Nephron progenitor cell (in vitro differentiated cells): ENCODE data around the gene HIVEP3.

Source experiments
- DNase-seq: peaks from one replicate; pipeline ENCODE4 v3.0.0; 2021
- H3K27ac Mint-ChIP-seq: 2 replicates; pipeline ENCODE4 v1.8.0; 2021; ENCODE audit warnings: mild to moderate bottlenecking, moderate library complexity, mixed read lengths
- H3K27me3 Mint-ChIP-seq: 2 replicates; pipeline ENCODE4 v1.8.0; 2021; ENCODE audit warnings: mild to moderate bottlenecking, low read depth, mixed read lengths; ENCODE audit not compliant: poor library complexity
- H3K36me3 Mint-ChIP-seq: 2 replicates; pipeline ENCODE4 v1.8.0; 2021; ENCODE audit warnings: low read depth, mixed read lengths
- H3K4me1 Mint-ChIP-seq: 2 replicates; pipeline ENCODE4 v1.8.0; 2021; ENCODE audit warnings: mixed read lengths
- H3K4me3 Mint-ChIP-seq: 2 replicates; pipeline ENCODE4 v1.8.0; 2021; ENCODE audit warnings: mild to moderate bottlenecking, moderate library complexity, mixed read lengths
- H3K9me3 Mint-ChIP-seq: 2 replicates; pipeline ENCODE4 v1.8.0; 2021; ENCODE audit warnings: mild to moderate bottlenecking, moderate library complexity, mixed read lengths
- TF ChIP-seq, protein P1 (sequence below): fragments of 200-600 bp; sonication (generic); IDR thresholded peaks from 2 replicates; pipeline ENCODE4 v1.5.0; 2021; ENCODE audit warnings: antibody characterized with exemption

HIVEP3 gene

DNA sequence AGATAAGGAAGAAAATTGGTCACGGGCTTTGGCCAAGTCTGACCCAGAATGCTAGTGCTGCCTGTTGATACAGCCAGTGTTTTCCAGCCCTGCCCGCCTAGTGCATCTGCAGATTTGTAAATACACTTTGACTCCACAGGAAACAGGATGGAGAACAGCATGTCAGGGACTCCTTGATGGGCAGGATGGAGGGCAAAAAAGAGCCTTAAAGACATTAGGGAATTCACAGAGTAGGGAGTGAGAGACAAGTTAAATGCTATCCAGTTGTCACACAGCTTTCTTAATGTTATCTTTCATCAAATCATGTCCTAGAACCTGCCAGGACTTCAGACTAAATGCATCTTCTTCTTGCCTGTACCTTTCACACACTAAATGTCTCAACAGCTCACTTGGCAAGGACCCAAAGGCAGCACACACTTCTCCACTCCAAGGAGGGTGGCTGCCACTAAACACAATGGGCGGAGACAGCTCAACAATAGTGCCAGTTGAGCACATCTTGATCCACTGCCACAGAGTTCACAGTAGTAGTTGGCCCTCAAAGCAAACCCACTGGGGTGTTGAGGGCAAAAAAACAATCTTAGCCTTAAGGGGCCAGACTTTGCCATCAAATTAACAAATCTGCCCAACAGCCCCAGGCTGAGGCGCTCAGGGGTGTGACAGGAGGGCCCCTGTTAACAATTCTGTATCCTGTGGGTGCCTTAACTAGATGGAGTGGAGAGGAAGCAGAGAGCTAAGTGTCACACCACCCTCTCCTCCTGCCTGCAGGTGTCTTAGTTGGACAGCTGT lies 2.7 kb downstream of the HIVEP3 start:
- peaks cover 92% of the 10 kb centered on the region for H3K27me3 Mint-ChIP-seq
- TF ChIP-seq, protein P1, sequence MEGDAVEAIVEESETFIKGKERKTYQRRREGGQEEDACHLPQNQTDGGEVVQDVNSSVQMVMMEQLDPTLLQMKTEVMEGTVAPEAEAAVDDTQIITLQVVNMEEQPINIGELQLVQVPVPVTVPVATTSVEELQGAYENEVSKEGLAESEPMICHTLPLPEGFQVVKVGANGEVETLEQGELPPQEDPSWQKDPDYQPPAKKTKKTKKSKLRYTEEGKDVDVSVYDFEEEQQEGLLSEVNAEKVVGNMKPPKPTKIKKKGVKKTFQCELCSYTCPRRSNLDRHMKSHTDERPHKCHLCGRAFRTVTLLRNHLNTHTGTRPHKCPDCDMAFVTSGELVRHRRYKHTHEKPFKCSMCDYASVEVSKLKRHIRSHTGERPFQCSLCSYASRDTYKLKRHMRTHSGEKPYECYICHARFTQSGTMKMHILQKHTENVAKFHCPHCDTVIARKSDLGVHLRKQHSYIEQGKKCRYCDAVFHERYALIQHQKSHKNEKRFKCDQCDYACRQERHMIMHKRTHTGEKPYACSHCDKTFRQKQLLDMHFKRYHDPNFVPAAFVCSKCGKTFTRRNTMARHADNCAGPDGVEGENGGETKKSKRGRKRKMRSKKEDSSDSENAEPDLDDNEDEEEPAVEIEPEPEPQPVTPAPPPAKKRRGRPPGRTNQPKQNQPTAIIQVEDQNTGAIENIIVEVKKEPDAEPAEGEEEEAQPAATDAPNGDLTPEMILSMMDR: no peak
- H3K36me3 Mint-ChIP-seq: no peaks in the 10 kb centered on the region
- no peak overlapping the region for H3K27ac Mint-ChIP-seq
- H3K4me3 Mint-ChIP-seq: no peak overlapping the region
- H3K4me1 Mint-ChIP-seq: peaks cover 39% of the 10 kb centered on the region
- DNase-seq: no peak
- H3K9me3 Mint-ChIP-seq: peaks cover 5% of the 10 kb centered on the region

GRCh38 chr1:41914516-41914915 lies 4.2 kb downstream of the HIVEP3 start:
- Mint-ChIP-seq H3K4me3 (no peak overlapping the region), H3K9me3 (peaks cover 6% of the 10 kb centered on the region), H3K36me3 (no peaks in the 10 kb centered on the region), H3K27ac (no peak overlapping the region), H3K27me3 (peaks cover 87% of the 10 kb centered on the region), H3K4me1 (peaks cover 26% of the 10 kb centered on the region)
- TF ChIP-seq, protein P1: no peak
- no peak for DNase-seq

DNA sequence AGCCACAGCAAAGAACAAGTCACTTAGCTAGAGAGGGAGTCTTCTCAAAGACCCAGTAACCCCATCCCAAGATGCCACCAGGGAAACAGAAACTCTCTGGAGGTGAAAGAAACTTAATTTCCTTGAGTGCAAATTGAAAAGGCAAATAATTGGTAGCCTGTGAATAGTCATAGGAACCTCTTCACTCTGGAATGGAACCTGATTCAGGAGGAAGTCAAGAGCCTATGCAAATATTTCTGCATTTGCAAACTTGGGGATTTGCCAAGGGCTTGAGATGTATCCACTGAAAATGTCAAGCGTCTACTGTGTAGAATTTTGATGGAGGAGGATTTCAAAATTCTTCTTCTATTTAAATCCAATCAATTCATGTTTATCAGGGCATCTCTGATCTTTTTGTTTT lies 5.7 kb downstream of the HIVEP3 start:
- H3K4me3 Mint-ChIP-seq: no peak overlapping the region
- H3K27ac Mint-ChIP-seq: no peak overlapping the region
- no peak for DNase-seq
- TF ChIP-seq, protein P1: no peak
- H3K9me3 Mint-ChIP-seq: peaks cover 14% of the 10 kb centered on the region
- peaks cover 12% of the 10 kb centered on the region for H3K4me1 Mint-ChIP-seq
- peaks cover 78% of the 10 kb centered on the region for H3K27me3 Mint-ChIP-seq
- H3K36me3 Mint-ChIP-seq: no peaks in the 10 kb centered on the region

GRCh38 chr1:41908288-41908895 lies 10.3 kb downstream of the HIVEP3 start:
- peaks cover 12% of the 10 kb centered on the region for H3K4me1 Mint-ChIP-seq
- no peak overlapping the region for H3K27ac Mint-ChIP-seq
- H3K9me3 Mint-ChIP-seq: peaks cover 14% of the 10 kb centered on the region
- H3K36me3 Mint-ChIP-seq: no peaks in the 10 kb centered on the region
- no peak for DNase-seq
- H3K4me3 Mint-ChIP-seq: no peak overlapping the region
- H3K27me3 Mint-ChIP-seq: peaks cover 33% of the 10 kb centered on the region
- TF ChIP-seq, protein P1: no peak

- no peaks in the 10 kb centered on the region for H3K36me3 Mint-ChIP-seq
- peaks cover 23% of the 10 kb centered on the region for H3K27me3 Mint-ChIP-seq
- no peak overlapping the region for H3K27ac Mint-ChIP-seq
- no peak overlapping the region for H3K4me3 Mint-ChIP-seq
- TF ChIP-seq, protein P1: no peak
- DNase-seq: no peak
- peaks cover 22% of the 10 kb centered on the region for H3K4me1 Mint-ChIP-seq
- H3K9me3 Mint-ChIP-seq: peaks cover 14% of the 10 kb centered on the region
Observed at GRCh38 chr1:41907446-41907845, 11.3 kb downstream of the HIVEP3 start.
